Stimulated activated effector memory CD8-positive, alpha-beta T cell treated with anti-CD3 and anti-CD28 coated beads, Interleukin-12 subunit alpha, Interleukin-12 subunit beta, amount 100 ng/mL, for 72 hours (primary cell): Measurements from ENCODE around the gene TRANK1.
"Not testable (repeated sequence)": the region's sequence is repeated elsewhere in the genome, so short reads cannot be mapped to it uniquely, and the experiment has no call there.

ENCODE experiments used
- ATAC-seq: fragments of 150-1000 bp; cut with Tn5 transposase; 2 replicates; pipeline ENCODE4 v1.10.0; 2021
- DNase-seq, 2 donors: peaks; one replicate each; pipeline ENCODE4 v3.0.0; 2021 to 2022; ENCODE audit warnings: low spot score in 2 of 2
- H3K27ac Mint-ChIP-seq: one replicate; pipeline ENCODE4 v1.8.0; 2022; ENCODE audit warnings: mild to moderate bottlenecking, mixed read lengths
- H3K36me3 Mint-ChIP-seq: one replicate; pipeline ENCODE4 v1.8.0; 2022; ENCODE audit warnings: mild to moderate bottlenecking, mixed read lengths
- H3K4me1 Mint-ChIP-seq: one replicate; pipeline ENCODE4 v1.8.0; 2022; ENCODE audit warnings: mixed read lengths
- H3K4me3 Mint-ChIP-seq: one replicate; pipeline ENCODE4 v1.8.0; 2022; ENCODE audit warnings: mild to moderate bottlenecking, mixed read lengths
- H3K9me3 Mint-ChIP-seq: one replicate; pipeline ENCODE4 v1.8.0; 2022; ENCODE audit warnings: mixed read lengths

Gene TRANK1

DNA sequence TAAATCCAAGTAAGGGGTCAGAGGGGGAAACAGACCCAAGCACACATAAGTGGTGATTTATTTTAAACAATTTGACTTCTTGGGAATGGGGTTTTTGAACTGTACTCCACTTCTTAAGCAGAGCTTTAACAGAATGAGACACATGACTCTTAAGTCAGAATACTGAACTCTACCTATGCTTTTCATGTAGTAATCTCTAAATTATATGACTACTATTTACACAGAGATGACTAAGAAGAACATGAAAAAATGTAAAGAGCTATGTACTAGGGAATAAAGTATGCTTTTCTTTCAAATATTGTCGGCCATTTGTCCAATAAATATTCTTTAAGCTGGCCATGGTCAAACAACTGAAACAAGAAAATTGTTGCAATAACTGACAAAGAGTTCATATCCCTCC lies 35.2 kb downstream of the TRANK1 start:
- peaks cover 54% of the 10 kb centered on the region for H3K4me1 Mint-ChIP-seq
- DNase-seq (no peak), ATAC-seq (no peak)
- no peaks in the 10 kb centered on the region for H3K36me3 Mint-ChIP-seq
- no peak overlapping the region for H3K4me3 Mint-ChIP-seq
- no peaks in the 10 kb centered on the region for H3K9me3 Mint-ChIP-seq
- H3K27ac Mint-ChIP-seq, result peak overlapping the region; percentile 89

GRCh38 chr3:36909181-36909580 lies 35.7 kb downstream of the TRANK1 start:
- no peak for ATAC-seq
- no peaks in the 10 kb centered on the region for H3K36me3 Mint-ChIP-seq
- peak overlapping the region; percentile 82 for H3K4me3 Mint-ChIP-seq
- H3K4me1 Mint-ChIP-seq, result peaks cover 58% of the 10 kb centered on the region
- H3K9me3 Mint-ChIP-seq, result no peaks in the 10 kb centered on the region
- H3K27ac Mint-ChIP-seq, result peak overlapping the region; percentile 89
- DNase-seq, result no peak

- no peaks in the 10 kb centered on the region for H3K9me3 Mint-ChIP-seq
- peak overlapping the region; percentile 82 for H3K4me3 Mint-ChIP-seq
- peak overlapping the region; percentile 89 for H3K27ac Mint-ChIP-seq
- H3K36me3 Mint-ChIP-seq, result no peaks in the 10 kb centered on the region
- H3K4me1 Mint-ChIP-seq, result peaks cover 55% of the 10 kb centered on the region
- DNase-seq (no peak), ATAC-seq (no peak)
Observed at GRCh38 chr3:36908647-36909180, 36.1 kb downstream of the TRANK1 start.

DNA sequence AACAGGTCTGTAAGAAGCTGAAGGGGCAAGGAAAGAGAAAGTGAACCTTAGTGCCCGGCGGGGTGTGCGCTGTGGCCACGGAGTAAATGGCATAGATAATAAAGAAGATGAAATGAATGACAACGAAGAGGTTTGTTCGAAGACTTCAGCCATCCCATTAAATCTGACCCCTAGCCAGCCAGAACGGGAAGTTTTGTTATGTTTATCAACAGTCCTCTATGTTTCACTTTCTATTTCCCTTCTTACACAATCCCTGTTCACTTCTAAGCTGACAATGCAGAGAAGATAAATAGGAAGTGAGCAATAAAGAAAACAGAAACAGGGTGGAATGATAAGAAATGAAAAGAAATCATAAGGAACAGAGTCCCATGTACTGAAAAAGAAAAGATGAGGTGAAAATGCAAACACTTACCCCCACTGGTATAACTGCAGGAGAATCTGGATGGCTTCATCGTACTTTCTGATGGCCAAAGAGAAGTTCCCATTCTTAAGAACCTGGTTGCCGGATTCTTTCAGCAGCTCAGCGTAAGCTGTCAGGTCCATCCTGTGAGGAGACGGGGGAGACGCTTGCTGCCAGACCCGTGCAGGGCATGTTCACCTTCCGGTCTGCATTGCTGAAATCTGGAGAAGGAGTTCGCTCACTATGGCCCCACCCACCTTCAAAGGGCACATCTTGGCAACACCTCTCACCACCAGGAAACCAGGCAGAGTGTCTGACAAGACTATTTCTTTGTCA lies 36.8 kb downstream of the TRANK1 start:
- Mint-ChIP-seq H3K36me3 (peaks cover 1% of the 10 kb centered on the region), H3K4me1 (peaks cover 55% of the 10 kb centered on the region), H3K27ac (peak overlapping the region; percentile 89), H3K9me3 (no peaks in the 10 kb centered on the region), H3K4me3 (peak overlapping the region; percentile 82)
- peak; percentile 78 for ATAC-seq
- peak; percentile 30 to 76 for DNase-seq

DNA sequence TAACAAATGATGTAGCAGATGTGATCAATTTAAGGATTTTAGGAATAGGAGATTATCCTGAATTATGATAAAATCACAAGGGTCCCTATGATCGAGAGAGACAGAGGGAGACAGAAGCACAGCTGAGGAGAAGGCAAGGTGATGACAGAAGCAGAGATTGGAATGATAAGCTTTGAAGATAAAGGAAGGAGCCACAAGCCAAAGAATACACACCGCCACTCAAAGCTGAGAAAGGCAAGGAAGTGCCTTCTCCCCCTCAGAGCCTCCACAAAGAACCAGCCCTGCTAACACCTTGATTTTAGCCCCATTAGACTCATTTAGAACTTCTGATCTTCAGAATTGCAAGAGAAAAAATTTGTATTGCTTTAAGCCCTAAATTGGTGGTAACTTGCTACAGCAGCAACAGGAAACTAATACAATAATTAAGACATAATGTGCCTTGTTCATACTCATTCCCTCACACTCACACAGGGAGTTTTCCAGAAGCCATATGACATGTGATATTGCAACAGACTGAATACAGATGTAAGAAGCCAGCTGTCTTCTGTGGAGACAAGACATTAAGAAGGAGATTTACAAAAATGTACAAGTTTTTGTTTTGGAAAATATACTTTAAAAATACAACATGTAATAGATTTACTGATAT lies 38.2 kb downstream of the TRANK1 start:
- Mint-ChIP-seq H3K4me1 (peaks cover 58% of the 10 kb centered on the region), H3K36me3 (peaks cover 13% of the 10 kb centered on the region), H3K4me3 (peak overlapping the region; percentile 82), H3K27ac (peak overlapping the region; percentile 32), H3K9me3 (no peaks in the 10 kb centered on the region)
- ATAC-seq (no peak), DNase-seq (no peak)

DNA sequence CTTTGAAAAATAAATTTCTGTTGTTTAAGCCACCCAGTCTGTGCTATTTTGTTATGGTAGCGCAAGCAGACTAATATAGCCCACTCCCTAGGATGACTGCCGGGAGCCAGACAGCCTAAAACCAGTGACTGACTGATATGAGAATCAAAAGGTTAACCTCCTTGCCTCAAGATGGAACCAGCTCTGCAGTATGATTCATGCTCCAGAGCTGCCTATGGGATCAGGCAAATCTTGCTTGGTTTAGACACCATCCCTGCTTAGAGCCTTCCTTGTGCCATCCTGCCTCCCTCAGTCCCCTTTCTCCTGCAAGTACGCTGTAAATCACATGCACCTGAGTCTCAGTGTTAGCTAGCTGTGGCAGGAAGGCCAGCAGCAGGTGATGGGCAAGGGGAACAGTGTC lies 39.3 kb downstream of the TRANK1 start:
- DNase-seq, result no peak
- Mint-ChIP-seq H3K36me3 (peaks cover 17% of the 10 kb centered on the region), H3K4me3 (peak overlapping the region; percentile 82), H3K27ac (peak overlapping the region; percentile 32), H3K9me3 (no peaks in the 10 kb centered on the region), H3K4me1 (peaks cover 69% of the 10 kb centered on the region)
- peak; percentile 67 for ATAC-seq

GRCh38 chr3:36904641-36905040 lies 40.2 kb downstream of the TRANK1 start:
- Mint-ChIP-seq H3K9me3 (no peaks in the 10 kb centered on the region), H3K4me3 (no peak overlapping the region), H3K4me1 (peaks cover 77% of the 10 kb centered on the region), H3K27ac (peak overlapping the region; percentile 32), H3K36me3 (peaks cover 25% of the 10 kb centered on the region)
- DNase-seq, result no peak
- ATAC-seq, result no peak

GRCh38 chr3:36904065-36904464 lies 40.8 kb downstream of the TRANK1 start:
- ATAC-seq, DNase-seq, H3K9me3 Mint-ChIP-seq, H3K4me3 Mint-ChIP-seq, H3K27ac Mint-ChIP-seq: not testable (repeated sequence)
- peaks cover 73% of the 10 kb centered on the region for H3K4me1 Mint-ChIP-seq
- H3K36me3 Mint-ChIP-seq, result peaks cover 30% of the 10 kb centered on the region

- no peak for ATAC-seq
- H3K27ac Mint-ChIP-seq, result peak overlapping the region; percentile 63
Observed at GRCh38 chr3:36903119-36903882, 41.6 kb downstream of the TRANK1 start.

DNA sequence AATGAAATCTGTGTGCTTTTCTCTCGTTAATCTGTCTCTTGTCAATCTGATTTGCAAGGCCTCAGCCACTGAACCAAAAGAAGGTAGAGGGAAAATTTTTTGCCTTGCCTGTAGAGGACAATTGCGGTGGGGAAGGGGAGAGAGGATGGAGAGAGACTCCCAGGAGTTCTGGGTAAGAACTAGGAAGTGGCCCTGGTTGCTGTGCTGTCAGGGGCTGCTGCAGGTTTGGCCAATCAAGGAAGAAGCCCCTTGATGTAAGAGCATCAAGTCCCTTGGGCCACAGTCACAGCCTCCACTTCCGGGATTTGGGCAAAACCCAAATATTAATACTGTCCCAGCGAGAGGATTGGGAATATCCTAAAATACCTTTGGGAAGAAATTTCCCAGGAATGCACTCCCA lies 43.3 kb downstream of the TRANK1 start:
- H3K27ac Mint-ChIP-seq, result peak overlapping the region; percentile 37
- H3K9me3 Mint-ChIP-seq, result no peaks in the 10 kb centered on the region
- H3K4me3 Mint-ChIP-seq, result peak overlapping the region; percentile 37
- peaks cover 64% of the 10 kb centered on the region for H3K4me1 Mint-ChIP-seq
- H3K36me3 Mint-ChIP-seq, result peaks cover 44% of the 10 kb centered on the region
- ATAC-seq (no peak), DNase-seq (no peak)

More at GRCh38 chr3:36903119-36903882, 41.6 kb downstream of the TRANK1 start:
- DNase-seq, result no peak
- Mint-ChIP-seq H3K4me1 (peaks cover 65% of the 10 kb centered on the region), H3K36me3 (peaks cover 37% of the 10 kb centered on the region), H3K9me3 (no peaks in the 10 kb centered on the region), H3K4me3 (peak overlapping the region; percentile 10)

DNA sequence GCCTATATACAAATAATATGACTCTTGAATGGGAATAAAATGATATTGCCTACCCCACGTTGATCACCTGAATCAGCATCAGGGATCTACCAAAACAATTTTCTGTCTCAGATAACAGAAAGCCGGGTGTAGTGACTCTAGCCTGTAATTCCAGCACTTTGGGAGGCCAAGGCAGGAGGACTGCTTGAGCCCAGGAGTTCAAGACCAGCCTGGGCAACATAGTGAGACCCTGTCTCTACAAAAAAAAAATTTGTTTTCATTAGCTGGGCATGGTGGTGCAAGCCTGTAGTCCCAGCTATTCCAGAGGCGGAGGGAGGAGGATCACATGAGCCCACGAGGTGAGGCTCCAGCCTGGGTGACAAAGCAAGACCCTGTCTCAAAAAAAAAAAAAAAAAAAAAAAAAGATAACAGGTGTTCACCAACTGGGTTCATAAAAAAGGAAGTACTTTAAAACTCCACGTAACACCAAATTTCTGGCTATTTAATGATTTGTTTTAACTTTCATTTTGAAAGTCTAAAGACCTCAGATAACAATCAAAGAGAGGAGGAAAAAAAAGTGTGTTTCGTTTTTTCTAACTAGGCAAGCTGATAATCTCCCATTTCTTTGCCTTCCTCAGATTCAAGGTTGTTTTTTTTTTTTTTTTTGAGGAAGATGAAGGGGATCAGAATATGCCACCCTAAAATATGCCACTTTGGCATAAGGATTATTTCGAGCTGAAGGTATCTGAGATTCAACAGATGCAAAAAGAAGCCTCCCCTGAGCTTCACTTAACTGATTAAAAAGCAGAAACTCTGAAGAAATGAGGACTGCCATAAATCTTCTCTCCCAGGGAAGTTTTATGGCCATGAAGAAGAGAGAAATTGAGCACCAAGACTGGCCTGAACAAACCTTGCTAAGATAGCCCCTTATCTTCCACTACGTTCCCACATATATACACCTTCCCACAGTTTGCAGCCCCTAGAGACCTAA lies 44.1 kb downstream of the TRANK1 start:
- ATAC-seq (no peak), DNase-seq (no peak)
- H3K27ac Mint-ChIP-seq, result peak overlapping the region; percentile 83
- peak overlapping the region; percentile 37 for H3K4me3 Mint-ChIP-seq
- H3K36me3 Mint-ChIP-seq, result peaks cover 44% of the 10 kb centered on the region
- H3K4me1 Mint-ChIP-seq, result peaks cover 63% of the 10 kb centered on the region
- no peaks in the 10 kb centered on the region for H3K9me3 Mint-ChIP-seq

GRCh38 chr3:36895496-36896409 lies 49.1 kb downstream of the TRANK1 start:
- peak; percentile 48 for ATAC-seq
- Mint-ChIP-seq H3K4me1 (peaks cover 55% of the 10 kb centered on the region), H3K9me3 (no peaks in the 10 kb centered on the region), H3K4me3 (no peak overlapping the region), H3K27ac (peak overlapping the region; percentile 84), H3K36me3 (peaks cover 27% of the 10 kb centered on the region)
- DNase-seq, result no peak

- no peak for ATAC-seq
- H3K9me3 Mint-ChIP-seq, result no peaks in the 10 kb centered on the region
- H3K4me1 Mint-ChIP-seq, result peaks cover 47% of the 10 kb centered on the region
- H3K36me3 Mint-ChIP-seq, result peaks cover 22% of the 10 kb centered on the region
- DNase-seq, result no peak
- H3K4me3 Mint-ChIP-seq, result no peak overlapping the region
- peak overlapping the region; percentile 84 for H3K27ac Mint-ChIP-seq
Observed at GRCh38 chr3:36894914-36895313, 49.9 kb downstream of the TRANK1 start.
